Stimulated activated CD4-positive, alpha-beta T cell treated with anti-CD3 and anti-CD28 coated beads, Interleukin-12 subunit alpha, Interleukin-12 subunit beta, amount 100 ng/mL, for 4 hours (primary cell): ENCODE measurements around the gene FOXI1.
"Not testable (repeated sequence)": the region's sequence is repeated elsewhere in the genome, so short reads cannot be mapped to it uniquely, and the experiment has no call there.

Experiments
- DNase-seq: peaks from one replicate; pipeline ENCODE4 v3.0.0-alpha.2; 2020

Gene FOXI1

DNA sequence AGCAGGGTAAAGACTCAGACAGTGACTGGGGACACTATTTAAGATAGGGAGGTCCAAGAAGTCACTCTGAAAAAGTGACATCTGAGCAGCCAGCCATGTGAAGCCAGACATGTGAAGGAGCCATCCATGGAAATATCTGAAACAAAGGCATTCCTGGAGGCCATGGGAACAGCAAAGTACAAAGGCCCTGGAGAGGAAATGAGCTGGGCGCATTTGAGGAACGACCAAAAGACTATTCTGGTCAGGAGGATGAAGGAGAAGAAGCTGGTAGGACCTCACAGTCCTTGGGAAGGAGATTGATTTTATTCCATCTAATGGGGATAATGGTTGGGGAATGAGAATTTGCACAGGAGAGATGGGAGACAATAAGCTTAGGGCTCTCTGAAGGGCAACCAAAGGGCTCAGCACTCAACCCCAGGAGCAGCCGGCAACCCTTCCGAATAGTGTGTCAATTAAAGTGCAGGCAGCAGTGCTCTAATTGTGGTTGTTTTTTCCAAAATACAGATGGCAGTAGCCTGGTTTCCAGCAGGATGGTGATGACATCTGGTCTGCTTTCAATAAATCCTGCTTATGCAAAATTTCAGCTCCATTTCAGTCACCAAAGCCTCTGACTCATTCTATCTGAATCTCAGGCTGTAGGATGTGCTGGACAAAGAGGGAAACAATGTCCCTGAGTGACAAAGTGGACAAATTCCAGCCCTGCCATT, 26.7 kb downstream of the FOXI1 start:
- DNase-seq = no peak

DNA sequence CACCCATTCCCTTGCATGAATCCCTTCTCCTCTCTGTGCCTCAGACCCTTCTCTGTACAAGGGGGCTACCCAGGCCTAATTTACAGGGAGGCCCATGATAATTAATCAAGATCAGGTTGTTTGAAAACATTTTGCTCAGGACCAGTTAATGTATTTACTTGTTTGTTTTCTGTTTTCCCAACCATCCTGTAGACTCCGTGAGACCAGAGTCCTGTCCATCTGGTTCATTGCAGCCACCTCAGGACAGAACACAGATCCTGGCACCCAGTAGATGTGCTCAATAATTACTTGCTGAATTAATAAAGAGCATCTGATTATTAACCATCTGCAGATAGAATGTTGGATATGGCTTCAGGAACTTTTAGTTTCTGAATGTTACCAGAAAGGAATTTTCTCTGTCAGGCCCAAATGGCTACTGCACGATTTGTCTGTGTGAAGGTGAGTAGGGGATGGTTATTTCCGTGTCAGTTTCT, 27.3 kb downstream of the FOXI1 start:
- no peak for DNase-seq

DNA sequence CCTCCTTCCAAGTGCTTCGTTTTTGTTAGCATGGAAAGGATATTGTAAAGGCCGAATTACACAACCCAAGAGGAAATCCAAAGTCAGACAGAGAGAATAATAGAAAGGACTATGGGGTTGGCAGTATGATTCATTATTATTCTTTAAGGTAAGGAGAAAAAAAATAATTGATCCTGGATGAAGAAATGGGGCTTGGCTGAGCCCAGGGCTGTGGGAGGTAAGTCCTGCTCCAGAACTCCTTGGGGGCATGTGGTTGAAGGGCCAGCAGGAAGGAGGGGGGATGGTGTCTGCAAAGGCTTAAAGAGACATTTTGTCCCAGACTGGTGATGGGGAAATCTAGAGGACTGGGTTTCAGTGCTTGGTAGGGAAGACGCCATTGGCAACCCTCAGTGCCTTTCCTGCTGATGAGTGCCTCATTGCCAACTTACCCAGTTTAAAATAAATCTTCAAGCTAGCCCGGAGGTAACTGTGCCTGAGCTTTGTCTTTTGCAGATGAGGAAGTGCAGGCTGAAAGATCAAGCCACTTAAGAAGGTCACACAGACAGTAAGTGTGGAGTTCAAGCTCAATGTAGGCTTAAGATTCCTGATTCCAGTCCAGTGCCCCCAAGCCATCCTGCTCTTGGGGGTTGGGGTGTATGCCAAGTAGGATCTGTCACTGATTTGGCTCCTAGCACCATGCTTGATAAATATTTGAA, 30.2 kb downstream of the FOXI1 start:
- DNase-seq = no peak

DNA sequence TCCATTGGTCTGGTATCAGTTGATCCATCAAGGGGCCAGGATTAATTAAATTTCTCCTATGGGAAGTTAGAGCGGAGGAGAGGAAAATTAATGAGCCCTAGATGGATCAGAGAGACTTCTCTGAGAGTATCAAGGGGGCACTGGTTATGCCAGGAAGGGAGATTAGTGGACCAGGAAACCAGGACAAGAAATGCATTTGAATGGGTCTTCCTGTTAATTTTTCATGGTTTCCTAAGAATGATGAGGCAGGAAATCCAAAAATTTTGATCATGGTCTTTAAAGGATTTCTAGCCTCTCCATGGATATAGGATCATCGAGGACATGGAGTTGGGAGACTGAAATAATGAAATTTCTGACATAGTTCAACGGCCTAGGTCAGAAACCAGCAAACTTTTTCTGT, 30.8 kb downstream of the FOXI1 start:
- no peak for DNase-seq

DNA sequence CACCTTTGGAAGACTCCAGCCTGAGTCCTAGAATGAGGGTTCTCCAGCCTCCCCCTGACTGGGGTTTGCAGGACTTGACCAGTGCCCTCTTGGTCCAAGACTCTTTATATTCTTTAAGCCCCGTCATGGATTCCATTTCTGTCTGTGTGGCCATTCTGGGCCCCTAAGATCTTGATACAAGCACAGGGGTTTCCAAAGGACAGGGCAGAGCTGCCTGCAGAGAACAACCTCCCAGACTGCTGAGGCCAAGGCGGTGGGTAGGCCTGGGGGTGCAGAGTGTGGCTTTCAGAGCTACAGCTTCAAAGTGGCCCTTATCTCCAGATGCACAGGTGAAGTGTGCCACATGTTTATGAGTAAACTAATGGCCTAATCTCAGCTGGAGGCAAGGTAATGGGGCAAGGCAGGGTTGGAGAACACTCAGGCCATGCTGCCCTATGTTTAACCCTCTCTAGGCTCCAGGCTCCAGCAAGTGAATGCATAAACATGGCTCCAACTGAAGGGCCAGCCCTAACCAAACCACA, 32.1 kb downstream of the FOXI1 start:
- no peak for DNase-seq

DNA sequence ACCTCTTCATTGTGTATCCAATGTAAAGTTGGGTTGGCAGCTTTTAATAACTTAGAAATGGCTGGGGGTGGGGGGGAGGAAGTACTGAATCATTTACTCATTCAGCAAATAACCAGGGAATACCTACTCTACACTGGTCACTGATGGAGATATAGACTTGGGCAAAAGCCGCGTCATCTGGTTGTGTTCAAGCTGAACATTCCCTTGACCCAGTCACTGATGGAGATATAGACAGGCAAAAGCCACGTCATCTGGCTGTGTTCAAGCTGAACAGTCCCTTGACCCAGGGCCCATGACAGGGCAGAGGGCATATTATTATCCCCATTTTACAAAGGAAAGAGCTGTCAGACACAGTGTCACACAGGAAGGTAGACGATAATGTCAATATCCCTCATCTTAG, 32.6 kb downstream of the FOXI1 start:
- DNase-seq = no peak

DNA sequence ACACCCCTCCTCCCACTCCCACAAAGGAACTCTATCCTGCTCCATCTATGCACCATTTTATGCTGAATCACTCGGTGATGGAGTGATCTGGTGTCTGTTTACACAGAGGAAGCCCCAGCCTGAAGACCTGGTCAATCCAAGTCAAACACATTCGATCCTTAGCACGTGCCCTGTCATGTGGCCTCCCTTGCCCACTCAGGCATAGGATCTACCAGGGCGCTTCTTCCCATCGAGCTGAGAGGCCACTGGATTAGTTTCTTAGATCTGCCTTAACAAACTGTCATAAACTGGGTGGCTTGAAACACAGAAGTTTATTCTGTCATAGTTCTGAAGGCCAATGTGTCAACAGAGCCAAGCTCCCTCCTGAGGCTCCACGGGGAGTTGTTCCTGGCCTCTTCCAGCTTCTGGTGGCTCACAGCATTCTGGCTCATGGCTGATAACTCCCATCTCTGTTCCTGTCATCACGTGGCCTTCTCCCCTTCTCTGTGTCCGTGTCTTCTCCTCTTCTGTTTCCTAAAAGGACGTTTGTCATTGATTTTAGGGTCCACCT, 34.2 kb downstream of the FOXI1 start:
- DNase-seq = no peak

DNA sequence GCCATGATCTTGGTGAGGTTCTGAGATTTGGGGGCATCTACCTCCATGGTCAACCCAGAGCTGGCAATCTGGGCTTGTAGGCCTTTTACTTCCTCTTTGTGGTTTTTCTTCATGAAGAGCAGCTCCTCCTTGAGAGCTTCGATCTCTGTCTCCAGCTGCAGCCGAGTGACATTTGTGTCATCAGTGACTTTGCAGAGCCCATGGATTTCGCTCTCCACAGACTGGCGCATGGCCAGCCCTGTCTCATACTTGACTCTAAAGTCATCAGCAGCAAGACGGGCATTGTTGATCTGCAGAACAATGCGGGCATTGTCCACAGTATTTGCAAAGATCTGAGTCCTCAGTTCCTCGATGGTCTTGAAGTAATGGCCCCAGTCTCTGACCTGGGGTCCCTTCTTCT, 35.5 kb downstream of the FOXI1 start:
- DNase-seq = not testable (repeated sequence)

DNA sequence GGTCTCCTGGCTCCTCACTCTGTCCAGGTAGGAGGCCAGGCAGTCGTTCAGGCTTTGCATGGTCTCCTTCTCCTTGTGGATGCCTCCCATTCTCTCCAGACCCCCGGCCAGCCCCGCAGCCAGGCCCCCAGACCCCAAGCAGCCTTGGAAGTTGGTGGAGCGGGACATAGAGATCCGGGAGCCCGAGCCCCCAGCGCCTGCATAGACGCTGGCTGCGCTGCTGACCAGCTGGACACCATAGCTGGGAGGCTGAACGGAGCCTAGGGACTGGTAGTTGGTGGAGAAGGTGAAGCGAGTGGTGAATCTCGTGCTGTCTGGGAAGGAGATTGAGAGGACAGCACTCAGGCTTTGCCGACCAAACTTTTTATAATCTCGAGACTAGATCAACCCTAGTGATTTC, 35.9 kb downstream of the FOXI1 start:
- no peak for DNase-seq

DNA sequence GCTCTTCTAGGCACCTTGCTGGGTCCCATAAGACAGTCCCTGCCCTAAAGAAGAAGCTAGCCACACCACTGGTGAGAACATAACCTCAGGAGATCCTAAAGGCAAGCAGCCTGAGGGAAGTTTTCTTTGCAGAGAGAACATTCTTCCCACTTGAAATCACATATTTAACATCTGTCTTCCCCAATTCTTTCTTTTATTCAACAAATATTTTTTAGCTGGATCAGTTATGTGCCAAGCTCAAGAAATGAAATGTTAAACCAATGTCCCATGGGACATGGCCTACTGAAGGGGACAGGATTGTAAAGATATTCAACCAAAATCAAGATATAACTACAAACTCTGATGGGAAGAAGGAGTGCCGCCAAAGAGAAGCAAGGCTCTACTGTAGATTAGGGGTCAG, 36.5 kb downstream of the FOXI1 start:
- no peak for DNase-seq

DNA sequence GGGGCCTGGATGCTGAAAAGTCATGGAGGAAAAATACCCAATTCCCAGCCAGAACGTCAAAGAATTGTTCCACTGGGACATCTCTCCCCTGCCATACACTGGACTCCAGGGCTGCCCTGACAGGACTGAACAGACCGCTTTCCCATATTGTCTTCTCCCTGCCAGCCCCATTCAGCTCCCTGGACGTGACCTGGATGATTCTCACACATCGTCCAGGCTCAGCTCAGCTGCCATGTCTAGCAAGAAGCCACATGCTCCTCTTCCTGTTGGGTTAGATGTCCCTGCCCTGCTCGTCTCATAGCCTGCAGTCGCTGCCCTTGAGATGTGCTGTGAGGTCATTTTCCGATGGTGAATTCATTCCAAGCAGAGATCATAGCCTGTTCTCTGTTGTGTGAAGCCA, 37.4 kb downstream of the FOXI1 start:
- DNase-seq = no peak

DNA sequence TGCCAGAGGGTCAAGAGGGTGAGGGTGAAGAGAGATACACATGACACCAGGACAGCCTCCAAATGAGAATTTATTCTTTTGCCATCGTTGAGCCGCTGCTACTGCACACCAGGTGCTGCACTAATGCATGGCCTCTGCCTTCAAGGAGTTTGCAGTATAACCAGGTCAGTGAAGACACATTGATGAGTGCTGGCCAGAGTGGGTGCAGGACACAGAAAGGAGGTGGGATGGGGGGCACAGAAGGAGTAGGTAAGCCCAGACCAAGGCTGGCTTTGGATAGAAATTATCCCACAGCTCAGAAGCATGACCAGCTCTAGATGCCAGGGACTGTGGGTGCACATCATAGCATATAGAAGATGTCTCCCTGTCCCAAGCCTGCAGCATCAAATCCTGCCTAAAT, 38.0 kb downstream of the FOXI1 start:
- DNase-seq = no peak

DNA sequence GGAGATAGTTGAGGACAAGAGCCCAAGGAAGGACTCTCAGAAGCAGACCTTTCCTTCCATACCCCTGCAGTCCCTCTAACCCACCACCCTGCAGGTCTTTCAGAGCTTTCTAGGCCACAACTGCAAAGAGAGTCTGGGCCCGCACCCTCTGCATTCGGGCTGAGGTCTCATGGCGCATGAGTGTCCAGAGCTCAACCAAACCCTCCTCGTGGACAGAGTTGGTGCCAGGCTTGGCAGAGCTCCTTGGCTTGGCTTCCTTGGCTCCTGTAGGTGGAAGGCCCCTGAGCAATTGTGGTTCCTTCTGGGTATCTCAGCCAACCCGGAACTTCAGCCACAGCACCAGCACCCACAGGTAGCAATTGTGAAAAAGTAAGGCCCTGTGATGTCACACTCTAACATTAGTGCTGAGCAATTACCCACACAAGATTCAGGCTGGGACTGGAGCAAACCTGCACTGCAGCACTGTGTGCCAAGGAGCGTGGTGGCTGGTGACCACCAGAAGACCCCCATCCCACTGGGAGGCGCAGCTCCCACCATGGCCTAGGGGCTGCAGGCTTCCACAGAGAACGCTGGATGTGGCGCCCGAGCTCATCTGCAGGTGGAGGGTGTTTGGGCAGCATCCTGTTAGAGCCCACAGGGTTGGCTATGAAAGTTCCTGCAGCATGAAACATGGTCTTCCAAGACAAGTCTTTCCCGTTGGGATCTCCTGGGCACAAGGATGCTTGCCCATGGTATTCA, 38.8 kb downstream of the FOXI1 start:
- no peak for DNase-seq

DNA sequence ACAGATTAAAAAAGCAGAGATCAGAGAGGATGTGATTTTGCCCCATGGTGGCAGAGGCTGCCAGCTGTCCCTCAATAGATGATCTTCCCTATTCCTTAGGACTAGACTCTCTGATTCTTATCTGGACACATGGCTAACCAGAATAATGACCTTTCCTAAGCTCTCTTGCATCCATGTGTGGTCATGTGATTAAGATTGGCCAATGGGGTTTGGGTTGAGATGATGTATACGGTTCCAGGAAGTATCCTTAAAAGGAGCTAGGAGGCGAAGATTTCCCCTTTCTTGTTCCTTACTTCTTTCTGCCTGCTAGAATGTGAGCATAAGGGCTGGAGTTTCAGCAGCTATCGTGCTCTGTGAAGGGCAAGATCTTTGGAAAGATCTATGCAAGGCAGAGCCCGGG, 39.8 kb downstream of the FOXI1 start:
- no peak for DNase-seq

DNA sequence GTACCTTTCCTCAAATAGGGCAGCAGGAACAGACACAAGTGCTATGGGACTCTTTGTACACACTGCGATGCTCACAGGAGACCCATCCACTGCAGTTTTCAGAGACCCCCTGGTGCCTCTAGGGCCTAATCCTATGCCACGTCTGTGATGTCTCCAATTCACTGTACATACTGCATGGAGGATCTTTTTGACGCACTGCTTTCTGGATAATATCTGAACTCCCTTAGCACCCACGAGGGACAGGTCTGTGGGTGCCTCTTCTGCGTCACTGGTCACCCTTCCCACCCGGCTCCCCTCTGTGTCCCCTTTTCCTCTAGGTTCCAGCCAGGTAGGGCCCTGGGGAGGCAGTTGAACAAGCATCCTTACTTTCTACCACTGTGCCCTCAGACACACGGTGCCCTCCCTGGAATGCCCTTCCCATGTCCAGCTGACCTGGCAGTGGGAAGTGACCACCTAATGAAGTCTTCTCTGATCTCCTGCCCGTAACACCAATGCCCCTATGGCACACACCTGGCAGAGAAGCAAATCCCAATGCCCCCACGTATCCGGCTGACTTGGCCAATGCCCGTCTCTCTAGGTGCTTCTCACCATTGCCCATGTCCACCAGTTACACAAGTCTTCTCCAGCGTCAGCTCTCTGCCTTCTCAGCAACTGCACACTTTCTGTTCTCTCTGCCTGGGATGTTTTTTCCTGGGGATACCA, 41.5 kb downstream of the FOXI1 start:
- DNase-seq = no peak

DNA sequence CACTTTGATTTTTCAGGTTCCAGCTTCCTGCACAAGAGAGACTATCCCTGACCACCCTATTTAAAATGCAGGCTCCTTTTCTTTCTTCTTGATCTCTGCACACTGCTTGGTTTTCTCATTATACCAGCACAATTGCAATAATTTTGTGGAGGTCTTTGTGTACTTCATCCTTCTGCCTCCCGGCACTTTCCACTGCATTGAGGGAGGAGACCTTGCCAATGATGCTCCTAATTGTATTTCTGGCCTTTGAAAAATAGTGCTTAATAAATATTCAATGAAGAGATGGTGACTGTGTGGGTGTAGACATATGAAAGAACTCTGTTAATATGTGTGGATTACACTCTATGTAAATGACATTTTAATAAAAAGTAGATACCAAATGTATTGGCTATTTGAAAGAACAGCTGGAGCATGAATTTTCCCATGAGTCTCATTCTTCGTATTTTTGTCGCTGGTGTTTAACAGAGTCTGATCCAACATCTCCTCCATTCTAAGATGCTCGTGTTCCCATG, 42.1 kb downstream of the FOXI1 start:
- no peak for DNase-seq

DNA sequence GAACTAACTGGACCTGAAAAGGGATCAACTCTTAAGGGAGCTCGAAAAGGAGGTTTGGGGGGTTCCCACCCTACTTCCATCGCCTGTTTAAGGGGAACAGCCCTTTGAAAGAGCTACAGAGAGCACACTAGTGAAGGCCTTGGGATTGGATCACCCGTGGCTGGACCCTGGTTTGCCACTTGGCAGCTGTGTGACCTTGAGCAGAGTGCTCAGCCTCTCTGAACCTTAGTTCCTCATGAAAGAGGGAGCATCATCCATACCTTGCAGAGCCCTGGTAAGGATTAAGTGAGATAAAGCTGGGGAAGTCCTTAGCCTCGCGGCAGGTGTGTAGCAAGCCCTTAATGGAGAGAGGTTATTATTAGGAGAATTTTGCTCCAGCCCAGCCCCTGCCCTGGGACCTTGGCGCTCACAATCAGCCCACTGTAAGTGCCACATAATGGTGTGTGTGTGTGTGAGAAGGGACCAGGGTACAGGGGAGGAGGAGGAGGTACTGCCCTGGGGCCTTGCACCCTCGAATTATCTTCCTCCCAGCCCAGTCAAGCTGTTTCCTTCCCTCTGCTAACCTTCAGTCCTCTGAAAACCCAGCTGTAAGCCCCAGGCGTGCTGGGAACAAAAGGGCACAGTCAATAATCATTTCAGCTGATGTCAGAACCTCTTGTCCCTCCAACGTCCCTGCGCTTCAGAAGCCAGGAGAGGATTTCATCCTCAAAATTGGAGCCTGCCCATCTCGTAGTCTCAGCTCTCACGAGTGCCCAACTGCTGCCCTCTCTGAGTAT, 42.9 kb downstream of the FOXI1 start:
- DNase-seq = no peak

DNA sequence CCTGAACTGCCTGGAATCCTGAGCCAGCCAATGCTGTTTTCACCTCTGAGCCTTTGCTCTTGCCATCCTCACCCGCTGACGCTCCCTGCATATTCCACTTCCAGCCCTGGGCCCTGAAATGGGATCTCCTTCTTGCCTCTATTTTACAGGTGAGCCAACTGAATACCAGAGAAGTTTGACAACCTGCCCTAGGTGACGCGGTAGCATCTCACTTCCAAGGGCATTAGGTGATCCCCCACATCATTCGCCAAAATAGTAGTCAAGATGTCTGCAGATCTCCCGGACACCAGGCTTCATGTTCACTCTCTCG, 43.5 kb downstream of the FOXI1 start:
- no peak for DNase-seq

DNA sequence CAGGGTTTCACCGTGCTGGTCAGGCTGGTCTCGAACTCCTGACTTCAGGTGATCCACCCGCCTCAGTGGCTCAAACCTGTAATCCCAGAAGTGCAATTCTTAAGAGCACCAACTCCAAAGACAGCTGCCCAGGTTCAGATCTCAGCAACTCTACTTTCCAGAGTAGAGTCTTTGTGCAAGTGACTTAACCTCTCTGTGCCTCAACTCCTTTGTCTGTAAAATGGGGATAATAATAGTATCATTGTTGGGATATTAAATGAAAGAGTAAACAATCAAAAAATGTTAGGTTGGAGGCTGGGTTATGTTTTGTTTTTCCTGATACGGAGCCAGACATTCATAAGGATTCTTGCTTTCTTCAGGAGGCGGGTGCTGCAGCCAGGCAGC, 45.0 kb downstream of the FOXI1 start:
- DNase-seq = no peak

DNA sequence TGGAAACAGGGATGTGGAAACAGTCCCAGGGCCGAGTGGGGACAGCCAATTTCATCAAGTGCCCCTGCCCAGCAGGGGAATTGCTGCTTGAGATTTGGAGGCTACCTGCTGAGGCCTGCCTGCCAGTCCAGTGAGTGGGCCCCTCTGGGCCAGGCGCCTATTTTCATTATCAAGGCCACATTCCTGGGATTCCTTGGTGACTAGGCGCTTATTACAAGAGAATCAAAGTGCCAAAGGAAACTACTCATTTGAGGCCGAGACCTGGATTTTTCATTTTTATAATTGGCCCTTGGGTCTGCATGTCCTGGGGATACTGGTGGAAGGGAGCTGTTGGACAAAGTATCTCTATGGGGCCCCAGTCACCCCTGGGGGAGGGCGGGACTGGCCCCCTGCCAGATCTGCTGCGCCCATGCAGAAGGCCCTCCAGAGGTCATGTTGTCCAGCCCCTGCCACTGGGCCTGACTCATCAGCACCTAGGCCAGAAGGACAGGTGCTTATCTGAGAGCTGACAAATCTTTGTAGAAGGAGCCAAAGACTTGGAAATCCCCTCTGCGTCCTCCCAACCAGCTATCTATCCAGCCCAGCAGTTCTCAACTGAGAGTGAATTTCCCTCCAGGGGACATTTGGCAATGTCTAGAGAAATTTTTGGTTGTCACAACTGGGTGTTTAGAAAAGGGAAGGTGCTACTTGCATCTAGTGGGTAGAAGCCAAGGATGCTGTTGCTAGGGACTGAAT, 45.6 kb downstream of the FOXI1 start:
- no peak for DNase-seq

DNA sequence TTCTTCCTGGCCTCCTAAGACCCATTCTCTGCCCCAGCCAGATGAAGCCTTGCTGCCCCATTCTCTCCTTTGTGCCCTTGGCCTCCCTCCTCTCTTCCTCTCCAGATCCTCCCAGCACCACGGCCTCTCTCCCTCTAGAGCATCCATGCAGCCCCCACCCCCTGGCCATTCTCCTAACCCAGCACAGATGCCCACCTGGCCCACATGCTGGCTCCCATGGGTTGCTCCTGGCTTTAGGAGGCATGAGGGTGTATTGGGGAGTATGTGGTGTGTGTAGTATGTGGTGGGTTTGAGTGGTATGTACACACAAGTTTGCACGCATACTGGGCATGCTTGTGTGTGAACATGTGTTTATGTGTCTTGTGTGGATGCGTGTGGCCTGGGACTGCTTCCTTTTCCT, 47.1 kb downstream of the FOXI1 start:
- no peak for DNase-seq
